NCI-H1694 (cell line): ENCODE data around the gene RABGGTB.
"Not testable (repeated sequence)": the region's sequence is repeated elsewhere in the genome, so short reads cannot be mapped to it uniquely, and the experiment has no call there.

Source experiments
- DNase-seq: peaks from one replicate; lab custom pipeline; 2025; lab: John Stamatoyannopoulos, UW

The RABGGTB gene

GRCh38 chr1:75795703-75796193 lies 9.7 kb downstream of the RABGGTB start:
- DNase-seq = no peak

GRCh38 chr1:75796376-75797272 lies 10.6 kb downstream of the RABGGTB start, which contains the start of gene MSH4:
TSS of gene MSH4 (plus strand) at chr1:75796882. CDS start at chr1:75796986, 104 bp downstream.
- DNase-seq = no peak

GRCh38 chr1:75797273-75797588 lies 11.2 kb downstream of the RABGGTB start:
- DNase-seq = no peak

GRCh38 chr1:75797606-75798216 lies 11.7 kb downstream of the RABGGTB start:
- DNase-seq = no peak

- DNase-seq = not testable (repeated sequence)
Observed at GRCh38 chr1:75801480-75801879, 15.4 kb downstream of the RABGGTB start.

- no peak for DNase-seq
Observed at GRCh38 chr1:75808921-75809320, 22.9 kb downstream of the RABGGTB start.

GRCh38 chr1:75810113-75810512 lies 24.1 kb downstream of the RABGGTB start:
- not testable (repeated sequence) for DNase-seq

GRCh38 chr1:75811211-75811981 lies 25.3 kb downstream of the RABGGTB start:
- no peak for DNase-seq

- DNase-seq = no peak
Observed at GRCh38 chr1:75812065-75812464, 26.0 kb downstream of the RABGGTB start.

GRCh38 chr1:75823596-75823995 lies 37.5 kb downstream of the RABGGTB start:
- not testable (repeated sequence) for DNase-seq

- DNase-seq = no peak
Observed at GRCh38 chr1:75836528-75837100, 50.6 kb downstream of the RABGGTB start.

GRCh38 chr1:75838079-75838478 lies 52.0 kb downstream of the RABGGTB start:
- DNase-seq = no peak

- no peak for DNase-seq
Observed at GRCh38 chr1:75841421-75841820, 55.4 kb downstream of the RABGGTB start.
